Fibroblast of peridontal ligament (primary cell): ENCODE measurements around the gene MAP2K4.
A peak's percentile ranks its signal among the peaks of the same experiment; 100 is the strongest.

ENCODE experiments used
- DNase-seq: peaks from one replicate; pipeline ENCODE4 v3.0.0-alpha.2; 2010; ENCODE audit errors: extremely low read depth

MAP2K4 gene

GRCh38 chr17:12089809-12090384, 69.2 kb downstream of the MAP2K4 start:
- peak; percentile 49 for DNase-seq

GRCh38 chr17:12094336-12094735, 73.7 kb downstream of the MAP2K4 start:
- DNase-seq, result no peak

GRCh38 chr17:12095522-12095921, 74.8 kb downstream of the MAP2K4 start:
- no peak for DNase-seq

DNA sequence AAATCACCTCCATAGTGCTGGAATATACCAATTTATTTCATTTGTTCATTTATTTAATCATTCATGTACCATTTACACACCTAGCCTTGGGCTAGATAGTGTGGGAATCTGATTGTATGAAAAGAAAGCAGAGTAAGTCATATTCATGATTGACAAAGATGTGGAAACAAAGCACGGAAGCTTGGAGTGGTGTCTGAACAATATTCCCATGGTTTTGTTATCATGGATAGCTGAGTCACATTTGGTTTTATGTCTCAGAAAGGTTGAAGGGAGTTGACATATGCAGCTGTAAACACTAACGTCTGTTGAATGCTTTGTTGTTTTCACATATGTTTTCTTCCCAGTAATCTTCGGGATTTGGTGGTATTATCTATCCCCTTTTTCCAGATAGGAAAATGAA, 76.6 kb downstream of the MAP2K4 start:
- no peak for DNase-seq

- DNase-seq, result no peak
Observed at GRCh38 chr17:12098568-12098967, 77.9 kb downstream of the MAP2K4 start.

DNA sequence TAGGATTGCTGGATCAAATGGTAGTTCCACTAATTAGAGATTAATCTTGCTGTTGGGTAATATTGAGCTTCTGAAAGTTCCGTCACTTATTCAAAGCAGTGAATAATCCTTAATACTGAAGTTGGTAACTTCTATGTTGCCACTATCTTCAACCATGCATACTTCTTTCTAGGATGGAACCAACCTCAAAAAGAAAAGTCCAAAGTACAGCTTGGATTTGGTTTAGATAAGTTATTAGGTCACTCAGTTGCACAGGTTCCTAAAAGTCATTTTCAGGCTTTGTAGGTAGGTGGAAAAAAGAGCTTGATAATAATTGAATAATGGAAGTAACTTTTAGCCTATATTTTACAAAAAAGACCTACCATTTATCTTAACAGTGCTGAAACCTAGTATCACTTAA, 78.7 kb downstream of the MAP2K4 start:
- no peak for DNase-seq

DNA sequence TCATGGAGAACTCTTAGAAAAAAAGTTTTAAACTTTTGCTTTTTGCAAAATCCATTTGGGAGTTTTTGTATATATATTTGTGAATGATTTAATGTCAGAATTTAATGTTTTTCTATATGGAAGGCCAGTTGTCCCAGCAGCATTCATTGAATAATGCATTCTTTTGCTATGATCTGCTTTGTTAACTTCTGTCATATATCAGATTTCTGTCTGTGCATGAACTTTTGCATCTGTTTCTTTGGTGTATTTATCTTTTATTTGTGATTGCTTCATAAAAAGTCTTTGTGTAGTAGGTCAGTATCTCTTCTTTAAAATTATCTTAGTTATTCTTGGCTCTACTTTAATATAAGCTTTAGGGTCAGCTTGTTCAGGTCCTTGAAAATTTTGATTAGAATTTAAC, 84.2 kb downstream of the MAP2K4 start:
- peak; percentile 38 for DNase-seq

DNA sequence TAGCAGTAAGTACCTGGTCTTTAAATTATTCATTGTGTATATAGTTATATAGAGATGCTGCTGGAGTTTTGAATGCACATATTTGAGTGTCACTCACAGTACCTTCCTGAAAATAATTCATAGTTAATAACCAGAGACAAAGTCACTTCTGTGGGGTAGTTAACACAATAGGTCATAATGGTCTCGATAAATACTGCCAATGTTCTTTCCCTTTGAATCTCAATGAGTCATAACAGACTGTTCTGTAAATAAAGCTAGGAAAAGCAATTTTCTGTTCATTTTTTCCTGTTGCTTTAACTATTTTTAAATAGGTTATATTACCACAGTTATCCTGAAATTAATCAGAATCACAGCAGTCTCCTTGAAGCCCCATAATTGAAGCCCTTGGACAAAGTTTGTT, 87.2 kb downstream of the MAP2K4 start:
- peak; percentile 42 for DNase-seq

GRCh38 chr17:12110906-12111305, 90.2 kb downstream of the MAP2K4 start:
- DNase-seq, result no peak

DNA sequence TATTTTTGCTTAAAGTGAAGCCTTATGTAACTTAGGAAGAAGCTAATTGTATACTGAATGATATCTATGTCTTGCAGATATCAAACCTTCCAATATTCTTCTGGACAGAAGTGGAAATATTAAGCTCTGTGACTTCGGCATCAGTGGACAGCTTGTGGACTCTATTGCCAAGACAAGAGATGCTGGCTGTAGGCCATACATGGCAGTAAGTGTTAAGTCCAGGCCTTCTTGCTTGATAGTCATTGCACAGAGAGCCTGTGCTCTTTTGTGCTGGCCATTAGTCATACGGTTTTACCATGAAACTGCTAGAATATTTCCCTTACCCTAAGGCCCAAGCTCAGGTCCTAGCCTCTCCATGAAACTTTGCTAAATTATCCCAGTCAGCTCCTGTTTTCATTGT, 92.5 kb downstream of the MAP2K4 start:
- no peak for DNase-seq

DNA sequence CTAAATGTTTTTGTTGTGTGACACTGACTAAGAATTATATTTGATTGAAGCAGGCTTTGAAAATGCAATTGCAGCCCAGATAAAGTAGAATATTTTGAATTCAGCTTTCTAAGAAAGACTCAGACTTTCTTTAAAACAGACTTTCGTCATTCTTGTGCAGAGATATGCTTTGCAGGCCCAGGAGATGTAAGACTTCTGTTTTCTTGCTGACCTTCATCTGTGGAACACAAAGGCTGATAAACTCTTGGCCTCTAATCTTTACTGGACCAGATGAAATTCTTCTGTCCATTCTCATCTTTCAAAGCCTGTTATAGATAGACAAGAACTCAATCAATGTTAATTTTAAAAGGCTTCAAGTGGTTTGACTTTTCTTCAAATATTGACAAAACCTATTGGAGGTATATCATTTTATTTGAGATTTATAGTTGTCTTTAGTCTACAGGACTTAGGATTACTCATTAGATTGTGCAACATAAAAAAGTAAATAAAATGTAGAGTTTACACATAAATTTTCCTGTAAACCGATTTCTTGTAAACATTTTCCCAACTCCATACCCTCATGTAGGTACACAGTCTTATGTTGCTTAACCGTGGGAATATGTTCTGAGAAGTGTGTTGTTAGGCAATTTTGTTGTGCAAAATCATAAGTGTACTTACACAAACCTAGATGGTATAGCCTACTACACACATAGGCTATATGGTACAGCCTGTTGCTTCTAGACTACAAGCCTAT, 94.2 kb downstream of the MAP2K4 start:
- no peak for DNase-seq

GRCh38 chr17:12116143-12116542, 95.5 kb downstream of the MAP2K4 start:
- no peak for DNase-seq

DNA sequence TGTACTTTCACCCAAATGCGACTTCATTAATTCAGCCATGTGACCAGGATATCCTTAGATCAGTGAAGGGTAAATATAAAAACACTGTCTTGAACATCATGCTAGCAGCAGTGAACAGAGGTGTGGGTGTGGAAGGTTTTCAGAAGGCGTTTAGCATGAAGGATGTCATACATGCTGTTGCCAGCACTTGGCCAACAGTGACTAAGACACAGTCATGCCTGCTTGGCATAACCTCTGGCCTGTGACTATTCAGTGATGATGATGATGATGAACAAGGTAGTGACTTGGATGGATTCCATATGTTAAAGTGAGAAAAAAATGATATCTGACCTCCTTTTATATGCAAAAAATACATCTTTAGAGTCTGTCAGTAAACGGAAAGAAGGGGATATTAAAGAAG, 97.9 kb downstream of the MAP2K4 start:
- DNase-seq, result no peak

GRCh38 chr17:12122075-12122474, 101.4 kb downstream of the MAP2K4 start:
- no peak for DNase-seq

- no peak for DNase-seq
Observed at GRCh38 chr17:12127177-12127576, 106.5 kb downstream of the MAP2K4 start.

- DNase-seq, result no peak
Observed at GRCh38 chr17:12127667-12128066, 107.0 kb downstream of the MAP2K4 start.

- no peak for DNase-seq
Observed at GRCh38 chr17:12128946-12129345, 108.3 kb downstream of the MAP2K4 start.

GRCh38 chr17:12133183-12133582, 112.5 kb downstream of the MAP2K4 start:
- DNase-seq, result peak; percentile 45

- no peak for DNase-seq
Observed at GRCh38 chr17:12134101-12134500, 113.4 kb downstream of the MAP2K4 start.

- DNase-seq, result no peak
Observed at GRCh38 chr17:12134587-12134986, 113.9 kb downstream of the MAP2K4 start.

DNA sequence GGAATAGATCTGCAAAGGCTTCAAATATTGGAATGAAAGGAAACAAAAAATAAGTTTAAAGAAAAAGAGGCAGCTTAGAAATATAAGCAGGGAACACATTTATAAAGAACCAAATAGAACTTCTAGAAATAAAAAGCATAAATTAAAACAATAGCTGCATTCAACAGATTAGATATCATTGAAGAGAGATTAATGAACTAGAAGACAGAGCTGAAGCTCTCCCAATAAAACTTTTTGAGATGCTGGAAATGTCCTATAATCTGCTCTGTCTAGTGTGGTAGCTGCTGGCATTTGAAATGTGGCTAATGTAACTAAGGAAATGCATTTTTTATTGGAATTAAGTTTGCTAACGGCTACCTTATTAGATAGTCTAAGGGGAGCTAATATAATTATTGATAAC, 115.6 kb downstream of the MAP2K4 start:
- no peak for DNase-seq

DNA sequence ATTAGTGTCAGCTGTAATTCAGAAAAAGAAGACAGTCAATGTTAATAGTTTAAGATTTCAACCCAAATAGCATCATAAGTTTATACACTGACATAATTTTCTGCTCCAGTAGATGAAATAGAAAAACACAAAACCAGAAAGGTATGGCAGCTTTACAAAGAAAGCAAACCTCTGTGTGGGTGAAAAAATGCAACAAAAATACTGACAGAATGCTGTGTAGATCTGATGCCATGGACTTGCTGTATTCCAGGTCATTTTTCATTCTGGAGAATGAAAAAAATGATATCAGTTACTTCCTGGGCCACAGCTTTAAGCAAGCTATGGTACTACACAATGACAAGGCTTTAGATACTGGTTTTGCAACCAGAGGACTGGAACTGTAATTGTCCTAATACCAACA, 116.0 kb downstream of the MAP2K4 start:
- no peak for DNase-seq

DNA sequence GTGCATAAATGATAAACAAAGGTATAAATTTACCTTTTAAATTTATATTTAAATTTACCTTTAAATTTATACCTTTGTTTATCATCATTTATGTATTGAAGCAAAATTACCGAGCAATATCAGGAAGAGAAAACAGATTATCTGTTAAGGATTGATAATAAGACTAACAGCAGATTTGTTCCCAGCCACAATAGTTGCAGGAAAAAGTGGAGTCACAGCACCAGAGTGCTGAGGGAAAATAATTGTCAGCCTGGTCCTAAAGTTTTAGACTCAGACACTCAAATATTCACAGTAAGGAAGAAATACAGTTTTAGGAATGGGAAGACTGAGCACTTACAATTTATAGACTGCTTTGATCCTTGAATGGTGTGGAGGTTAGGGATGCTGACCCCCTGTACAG, 117.2 kb downstream of the MAP2K4 start:
- no peak for DNase-seq

GRCh38 chr17:12140685-12141084, 120.0 kb downstream of the MAP2K4 start:
- no peak for DNase-seq
